ENCODE data around the gene PFN1.

PFN1 gene

GRCh38 chr17:4903051-4903818, 45.1 kb downstream of the PFN1 start, which contains the start of gene CHRNE:
TSS of gene CHRNE (minus strand) at chr17:4903098. CDS start at chr17:4903063, 35 bp downstream.
- ChIA-PET POLR2A (ENCODE audit: low non-redundant PET) (interaction anchor here (0.6 kb wide), 2 partner anchors 24 to 345 kb away, joined by 4 to 7 read pairs; no protein-coding TSS in a partner anchor), CTCF (interaction anchor here (0.6 to 1.6 kb wide), 17 partner anchors 9 to 222 kb away, joined by 3 to 11 read pairs (median 4); partner anchors contain the start of gene VMO1)
- TF ChIP-seq CTCF (conservative IDR thresholded peaks at IDR 0.05; ENCODE audit: low read depth), result peak; percentile 87
- peak; percentile 50 for DNase-seq (ENCODE audit: low spot score)
- H3K27ac ChIP-seq, result peak within 1 kb of the TSS; percentile 67

DNA sequence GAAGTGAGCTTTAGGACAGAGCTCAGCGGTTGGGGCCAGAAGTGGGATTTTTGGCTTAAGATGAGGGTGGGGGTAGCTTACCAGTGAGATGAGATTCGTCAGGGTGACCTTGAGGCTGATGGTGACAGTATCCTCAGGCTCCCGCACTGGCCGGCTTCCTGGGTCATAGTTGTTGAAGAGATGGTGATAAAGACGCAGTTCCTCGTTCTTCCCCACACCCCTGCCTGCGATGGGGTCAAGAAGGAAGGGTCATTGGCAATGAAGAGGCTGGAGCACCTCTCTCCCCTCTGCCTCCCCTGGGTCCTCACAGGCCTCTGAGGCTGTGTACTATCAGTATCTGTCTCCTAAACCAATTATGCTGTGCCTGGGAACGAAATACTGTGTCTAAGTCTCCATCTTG, 45.8 kb downstream of the PFN1 start:
- peak overlapping the region; percentile 67 for H3K27ac ChIP-seq
- ChIA-PET CTCF (interaction anchor here (0.6 to 1.7 kb wide), 7 partner anchors 13 to 121 kb away, joined by 3 to 11 read pairs (median 4); no protein-coding TSS in a partner anchor), POLR2A (ENCODE audit: low non-redundant PET) (no interaction called here)
- no peak for TF ChIP-seq CTCF (conservative IDR thresholded peaks at IDR 0.05; ENCODE audit: low read depth)
- no peak for DNase-seq (ENCODE audit: low spot score)

GRCh38 chr17:4901648-4902344, 46.5 kb downstream of the PFN1 start:
- no peak for DNase-seq (ENCODE audit: low spot score)
- ChIA-PET CTCF (interaction anchor here (1.6 to 1.7 kb wide), 2 partner anchors 13 to 121 kb away, joined by 5 to 9 read pairs; no protein-coding TSS in a partner anchor), POLR2A (ENCODE audit: low non-redundant PET) (interaction anchor here (0.5 kb wide), 1 partner anchor 160 kb away, joined by 6 read pairs; no protein-coding TSS in a partner anchor)

GRCh38 chr17:4901108-4901647, 47.2 kb downstream of the PFN1 start:
- TF ChIP-seq CTCF (conservative IDR thresholded peaks at IDR 0.05; ENCODE audit: low read depth), result no peak
- DNase-seq (ENCODE audit: low spot score), result no peak
- H3K27ac ChIP-seq, result peak overlapping the region; percentile 67; the same call in 1 of the 2 replicates
- ChIA-PET CTCF (interaction anchor here (0.7 to 1.7 kb wide), 2 partner anchors 12 to 22 kb away, joined by 3 to 5 read pairs; no protein-coding TSS in a partner anchor), POLR2A (ENCODE audit: low non-redundant PET) (interaction anchor here (0.5 kb wide), 1 partner anchor 160 kb away, joined by 6 read pairs; no protein-coding TSS in a partner anchor)

More at GRCh38 chr17:4901648-4902344, 46.5 kb downstream of the PFN1 start:
- TF ChIP-seq CTCF (conservative IDR thresholded peaks at IDR 0.05; ENCODE audit: low read depth), result no peak
- H3K27ac ChIP-seq, result peak overlapping the region; percentile 67

DNA sequence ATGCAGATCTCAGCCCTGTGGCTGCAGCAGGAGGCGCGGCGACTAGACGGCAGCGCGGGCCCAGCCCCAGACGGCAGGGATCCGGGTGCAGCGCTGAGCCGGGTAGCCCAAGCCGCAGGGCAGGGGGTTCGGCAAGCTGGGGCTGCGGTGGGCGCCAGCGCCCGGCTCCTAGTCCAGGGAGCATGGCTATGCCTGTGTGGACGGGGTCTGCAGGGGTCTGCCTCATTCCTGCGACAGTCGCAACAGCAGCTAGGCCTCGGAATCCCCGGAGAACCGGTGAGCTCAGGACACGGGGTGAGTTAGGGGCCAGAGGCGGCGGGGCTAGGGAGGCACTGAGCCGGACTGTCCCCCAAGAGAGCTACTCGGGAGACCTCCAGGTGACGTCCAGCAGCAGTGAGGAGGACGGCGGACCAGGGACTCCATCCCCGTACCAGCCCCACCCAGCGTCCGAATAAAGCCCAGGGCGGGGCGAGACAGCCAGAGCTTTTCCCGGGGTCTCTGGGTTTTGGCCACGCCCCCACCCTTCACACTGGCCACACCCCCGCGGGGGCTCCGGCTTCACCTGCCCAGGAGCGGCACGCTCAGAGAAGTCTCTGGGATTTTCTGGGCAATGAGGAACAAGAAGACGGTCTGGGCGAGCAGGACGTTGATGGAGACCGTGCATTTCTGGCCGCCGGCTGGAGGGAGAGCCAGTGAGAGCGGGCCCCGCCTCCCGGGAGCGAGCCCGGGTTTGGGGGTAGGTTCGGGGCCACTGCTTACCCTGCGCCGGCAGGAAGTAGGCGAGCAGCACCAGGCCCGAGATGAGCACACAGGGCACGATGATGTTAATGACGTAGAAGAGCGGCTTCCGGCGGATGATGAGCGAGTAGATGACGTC, 47.9 kb downstream of the PFN1 start:
- CTCF ChIA-PET, result interaction anchor here (0.5 to 1.7 kb wide), 4 partner anchors 11 to 113 kb away, joined by 3 to 5 read pairs (median 4); no protein-coding TSS in a partner anchor
- POLR2A ChIA-PET (ENCODE audit: low non-redundant PET), result no interaction called here

More for the DNA sequence above, 47.9 kb downstream of the PFN1 start:
- H3K27ac ChIP-seq, result peak overlapping the region; percentile 15; the same call in 1 of the 2 replicates
- TF ChIP-seq CTCF (conservative IDR thresholded peaks at IDR 0.05; ENCODE audit: low read depth), result no peak
- DNase-seq (ENCODE audit: low spot score), result no peak
